Uterus (tissue), 4 donors: ENCODE measurements around the gene PPM1J. TPM values are rescaled to one million over a fixed set of nuclear protein-coding genes. Genes with fewer than 3 reads are reported as not detected.
"Not testable (repeated sequence)": the region's sequence is repeated elsewhere in the genome, so short reads cannot be mapped to it uniquely, and the experiment has no call there.

Source experiments
- DNase-seq, 2 donors: peaks; one replicate each; pipeline ENCODE4 v3.0.0-alpha.2; 2019 to 2020
- H3K27ac ChIP-seq, 2 donors: fragments of 200-600 bp; sonication (generic); 1 replicate in 1 of 2; 2 replicates in 1 of 2; pipeline ENCODE4 v1.5.1; 2016 to 2018
- H3K27me3 ChIP-seq, 2 donors: fragments of 200-600 bp; sonication (generic); one replicate each; pipeline ENCODE4 v1.5.1; 2018 to 2019; ENCODE audit warnings: control low read depth in 1 of 2
- H3K36me3 ChIP-seq, 2 donors: fragments of 200-600 bp; sonication (generic); one replicate each; pipeline ENCODE4 v1.5.1; 2019; ENCODE audit warnings: control low read depth in 1 of 2
- H3K4me1 ChIP-seq, 2 donors: fragments of 200-600 bp; sonication (generic); one replicate each; pipeline ENCODE4 v1.5.1; 2018 to 2019; ENCODE audit warnings: control low read depth in 1 of 2
- H3K4me3 ChIP-seq, 2 donors: fragments of 200-600 bp; sonication (generic); 1 replicate in 1 of 2; 2 replicates in 1 of 2; pipeline ENCODE4 v1.5.1; 2018 to 2019; ENCODE audit warnings: mild to moderate bottlenecking in 1 of 2
- H3K9me3 ChIP-seq, 2 donors: fragments of 200-600 bp; sonication (generic); one replicate each; pipeline ENCODE4 v1.5.1; 2019; ENCODE audit warnings: control low read depth in 1 of 2
- CTCF ChIP-seq, 4 experiments: fragments of 200-600 bp in 2 of 4; fragments of 450-650 bp in 2 of 4; sonication (generic) in 2 of 4; IDR thresholded peaks; one replicate each; pipeline ENCODE4 v1.5.1; 2016 to 2019; ENCODE audit warnings: antibody characterized with exemption in 4 of 4, mild to moderate bottlenecking in 2 of 4, moderate library complexity in 1 of 4
- POLR2A ChIP-seq, 2 donors: fragments of 450-650 bp; IDR thresholded peaks; one replicate each; pipeline ENCODE4 v1.6.1; 2016; ENCODE audit warnings: antibody characterized with exemption in 2 of 2, mild to moderate bottlenecking in 1 of 2, moderate library complexity in 1 of 2
- intact Hi-C: fragments of 100-400 bp; cut with DNase I; formaldehyde crosslinking; loops from one replicate; pipeline ENCODE4 v1.15.1; 2023; ENCODE audit warnings: low total_unique reads
- total RNA-seq, 4 donors: library from RNA; depleted of rRNA in 3 of 4; stranded (reverse); fragments of >200 nt in 3 of 4; gene quantifications; one replicate each; pipeline versions ENCODE4 v1.1.0 to v1.2.4, GENCODE V29; 2014 to 2023
- donor health status: DM: yes; HTN: yes; CAD: no.

Gene PPM1J
- total RNA-seq, 4 donors from 2014 or later, result 0.90 to 4.2 (median 2.6) TPM; not detected in 1

- Histone ChIP-seq H3K4me3 (no peak overlapping the region), H3K36me3 (no peaks in the 10 kb centered on the region), H3K4me1 (no peaks in the 10 kb centered on the region), H3K27ac (no peak overlapping the region), H3K27me3 (no peaks in the 10 kb centered on the region), H3K9me3 (no peaks in the 10 kb centered on the region)
- no peak for TF ChIP-seq CTCF (IDR thresholded peaks at IDR 0.05)
- no peak for TF ChIP-seq POLR2A (IDR thresholded peaks at IDR 0.05)
- DNase-seq, result no peak
- intact Hi-C loops, result no loop called here
These were observed 20.6 kb upstream of the PPM1J start for GRCh38 chr1:112735752-112736151.

GRCh38 chr1:112731451-112731850 lies 16.3 kb upstream of the PPM1J start:
- Histone ChIP-seq H3K27me3 (no peaks in the 10 kb centered on the region), H3K4me1 (no peaks in the 10 kb centered on the region), H3K4me3 (no peak overlapping the region), H3K36me3 (no peaks in the 10 kb centered on the region), H3K27ac (no peak overlapping the region), H3K9me3 (no peaks in the 10 kb centered on the region)
- DNase-seq, result no peak
- TF ChIP-seq CTCF (IDR thresholded peaks at IDR 0.05) (no peak), POLR2A (IDR thresholded peaks at IDR 0.05) (no peak)
- intact Hi-C loops, result no loop called here

GRCh38 chr1:112729909-112730308 lies 14.8 kb upstream of the PPM1J start:
- Histone ChIP-seq H3K4me3 (no peak overlapping the region), H3K9me3 (no peaks in the 10 kb centered on the region), H3K4me1 (no peaks in the 10 kb centered on the region), H3K36me3 (no peaks in the 10 kb centered on the region), H3K27ac (no peak overlapping the region), H3K27me3 (no peaks in the 10 kb centered on the region)
- no peak for DNase-seq
- intact Hi-C loops, result no loop called here
- TF ChIP-seq POLR2A (IDR thresholded peaks at IDR 0.05) (no peak), CTCF (IDR thresholded peaks at IDR 0.05) (no peak)

- H3K4me1 ChIP-seq, DNase-seq, H3K9me3 ChIP-seq, intact Hi-C loops, H3K27me3 ChIP-seq, H3K4me3 ChIP-seq, H3K27ac ChIP-seq, H3K36me3 ChIP-seq: not testable (repeated sequence)
These were observed 13.9 kb upstream of the PPM1J start for GRCh38 chr1:112729011-112729410.

GRCh38 chr1:112728306-112728971 lies 13.3 kb upstream of the PPM1J start:
- DNase-seq, H3K4me3 ChIP-seq, intact Hi-C loops: not testable (repeated sequence)

GRCh38 chr1:112727716-112728115 lies 12.6 kb upstream of the PPM1J start:
- H3K36me3 ChIP-seq, result no peaks in the 10 kb centered on the region
- no peak overlapping the region for H3K4me3 ChIP-seq
- intact Hi-C loops, result no loop called here
- H3K4me1 ChIP-seq, result peaks cover 0 to 5% of the 10 kb centered on the region in 2 donors
- no peaks in the 10 kb centered on the region for H3K9me3 ChIP-seq
- TF ChIP-seq POLR2A (IDR thresholded peaks at IDR 0.05) (no peak), CTCF (IDR thresholded peaks at IDR 0.05) (no peak)
- H3K27ac ChIP-seq, result no peak overlapping the region
- no peaks in the 10 kb centered on the region for H3K27me3 ChIP-seq
- DNase-seq, result no peak

More at GRCh38 chr1:112728306-112728971, 13.3 kb upstream of the PPM1J start:
- not testable (repeated sequence) for H3K27ac ChIP-seq, H3K9me3 ChIP-seq, H3K4me1 ChIP-seq, H3K27me3 ChIP-seq, H3K36me3 ChIP-seq

GRCh38 chr1:112724240-112724639 lies 9.1 kb upstream of the PPM1J start:
- H3K27me3 ChIP-seq, H3K27ac ChIP-seq, H3K9me3 ChIP-seq, H3K4me3 ChIP-seq, H3K4me1 ChIP-seq, DNase-seq, intact Hi-C loops, H3K36me3 ChIP-seq: not testable (repeated sequence)
